Astrocyte of the spinal cord (primary cell): ENCODE data around the gene OTUD1.

Experiments used
- DNase-seq: peaks from one replicate; pipeline ENCODE4 v3.0.0; 2011; ENCODE audit warnings: low read depth, low spot score
- H3K4me3 ChIP-seq: 2 replicates; pipeline ENCODE4 v1.5.1; 2011; ENCODE audit warnings: low read depth, mild to moderate bottlenecking, low read length, moderate library complexity
- in situ Hi-C: cut with HindIII; loops from 2 replicates; pipeline ENCODE4 v1.10.0; 2017; ENCODE audit warnings: low sequenced_read_pairs
- TF ChIP-seq, protein P1 (sequence below): IDR thresholded peaks from 2 replicates; pipeline ENCODE4 v1.5.1; 2012; ENCODE audit warnings: low read depth, mild to moderate bottlenecking, low read length, inconsistent platforms

The OTUD1 gene

DNA sequence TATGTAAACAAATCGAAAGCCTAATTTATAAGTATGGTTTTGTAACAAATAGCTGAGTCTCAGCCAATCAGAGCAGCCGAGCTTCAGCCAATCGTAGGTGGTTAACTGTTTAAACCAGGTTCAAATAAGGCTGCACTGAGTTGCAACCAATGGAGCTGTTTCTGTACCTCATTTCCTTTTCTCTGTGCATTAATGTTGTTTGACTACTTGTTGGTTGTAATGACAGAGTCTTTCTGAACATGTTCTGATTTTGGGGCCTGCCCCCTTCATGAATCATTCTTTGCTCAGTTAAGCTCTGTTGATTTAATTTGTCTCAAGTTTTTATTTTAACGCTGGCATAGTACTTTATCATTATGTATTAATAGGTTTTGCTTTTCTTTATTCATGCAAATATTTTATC lies 14.6 kb downstream of the OTUD1 start:
- H3K4me3 ChIP-seq, result no peak overlapping the region
- in situ Hi-C loops, result no loop called here
- DNase-seq, result no peak
- TF ChIP-seq, protein P1, sequence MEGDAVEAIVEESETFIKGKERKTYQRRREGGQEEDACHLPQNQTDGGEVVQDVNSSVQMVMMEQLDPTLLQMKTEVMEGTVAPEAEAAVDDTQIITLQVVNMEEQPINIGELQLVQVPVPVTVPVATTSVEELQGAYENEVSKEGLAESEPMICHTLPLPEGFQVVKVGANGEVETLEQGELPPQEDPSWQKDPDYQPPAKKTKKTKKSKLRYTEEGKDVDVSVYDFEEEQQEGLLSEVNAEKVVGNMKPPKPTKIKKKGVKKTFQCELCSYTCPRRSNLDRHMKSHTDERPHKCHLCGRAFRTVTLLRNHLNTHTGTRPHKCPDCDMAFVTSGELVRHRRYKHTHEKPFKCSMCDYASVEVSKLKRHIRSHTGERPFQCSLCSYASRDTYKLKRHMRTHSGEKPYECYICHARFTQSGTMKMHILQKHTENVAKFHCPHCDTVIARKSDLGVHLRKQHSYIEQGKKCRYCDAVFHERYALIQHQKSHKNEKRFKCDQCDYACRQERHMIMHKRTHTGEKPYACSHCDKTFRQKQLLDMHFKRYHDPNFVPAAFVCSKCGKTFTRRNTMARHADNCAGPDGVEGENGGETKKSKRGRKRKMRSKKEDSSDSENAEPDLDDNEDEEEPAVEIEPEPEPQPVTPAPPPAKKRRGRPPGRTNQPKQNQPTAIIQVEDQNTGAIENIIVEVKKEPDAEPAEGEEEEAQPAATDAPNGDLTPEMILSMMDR, result no peak

DNA sequence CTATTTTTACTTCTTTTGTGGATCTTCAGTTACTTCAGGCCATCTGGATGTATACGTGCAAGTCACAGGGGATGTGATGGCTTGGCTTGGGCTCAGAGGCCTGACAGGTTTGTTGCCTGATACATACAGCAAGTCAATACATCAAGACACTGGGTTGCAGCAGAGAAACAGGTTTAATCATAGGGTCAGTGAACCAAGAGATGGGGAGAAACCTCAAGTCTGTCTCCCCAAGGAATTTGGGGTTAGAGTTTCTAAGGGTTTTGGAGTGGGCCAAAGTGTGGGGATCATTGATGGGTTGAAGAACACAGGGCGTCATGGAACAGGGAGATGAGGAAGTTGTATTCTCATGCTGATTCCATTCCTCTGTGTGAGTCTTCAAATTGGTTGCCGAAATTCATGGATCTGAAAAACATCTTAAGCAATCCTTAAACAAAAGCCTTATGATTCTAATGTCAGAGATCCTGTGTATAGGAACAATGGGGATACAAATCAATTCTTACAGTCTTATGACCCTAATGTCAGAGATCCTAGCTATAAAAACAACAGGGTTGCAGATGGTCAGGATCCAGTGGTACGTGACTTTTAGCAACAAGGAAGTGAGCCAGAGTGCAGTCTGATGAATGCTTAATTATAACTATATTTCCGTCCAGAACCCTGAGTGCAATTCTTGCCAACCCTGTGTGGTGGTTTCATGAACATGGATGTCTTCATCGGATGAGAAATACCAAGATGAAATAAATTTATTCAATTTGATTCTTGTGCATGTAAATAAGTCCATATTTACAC lies 18.9 kb downstream of the OTUD1 start:
- no peak overlapping the region for H3K4me3 ChIP-seq
- DNase-seq, result no peak
- in situ Hi-C loops, result no loop called here
- TF ChIP-seq, protein P1, result no peak

DNA sequence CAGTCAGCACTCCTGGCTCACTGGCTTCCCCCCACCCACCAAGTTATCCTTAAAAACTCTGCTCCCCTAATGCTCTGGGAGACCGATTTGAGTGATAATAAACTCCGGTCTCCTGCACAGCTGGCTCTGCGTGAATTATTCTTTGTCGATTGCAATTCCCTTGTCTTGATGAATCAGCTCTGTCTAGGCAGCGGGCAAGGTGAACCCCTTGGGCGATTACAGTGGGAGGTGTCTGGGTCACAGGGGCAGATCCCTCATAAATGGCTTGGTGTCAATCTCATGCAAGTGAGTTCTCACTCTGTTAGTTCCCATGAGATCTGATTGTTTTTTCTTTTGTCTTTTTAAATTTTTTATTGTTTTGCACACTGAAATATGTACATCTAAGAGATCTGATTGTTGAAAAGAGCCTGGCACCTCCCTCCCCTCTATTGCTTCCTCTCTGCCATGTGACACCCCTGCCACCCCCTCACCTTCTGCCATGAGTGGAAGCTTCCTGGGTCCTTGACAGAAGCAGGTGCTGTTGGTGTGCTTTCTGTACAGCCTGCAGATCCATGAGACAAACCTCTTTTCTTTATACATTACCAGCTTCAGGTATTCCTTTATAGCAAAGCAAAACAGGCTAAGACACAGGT lies 20.5 kb downstream of the OTUD1 start:
- TF ChIP-seq, protein P1, result no peak
- in situ Hi-C loops, result no loop called here
- H3K4me3 ChIP-seq, result no peak overlapping the region
- DNase-seq, result no peak

DNA sequence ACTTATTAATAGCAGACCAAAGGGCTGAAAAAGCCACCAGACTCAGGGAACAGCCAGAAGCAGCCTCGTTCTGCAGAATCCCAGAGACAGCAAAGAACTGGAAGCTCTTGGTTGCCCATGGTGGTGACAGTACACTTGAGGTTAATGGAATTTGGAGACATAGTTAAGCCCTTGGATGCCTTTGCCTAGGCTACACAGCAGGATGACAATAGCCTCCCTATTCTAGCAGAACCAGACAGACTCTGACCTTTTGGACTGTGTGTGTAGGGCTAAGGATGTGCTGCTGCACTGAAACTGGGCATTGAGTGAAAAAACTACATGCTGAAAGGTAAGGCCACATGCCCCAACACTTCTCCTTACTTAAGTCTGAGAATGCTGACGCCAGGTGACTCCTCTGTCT lies 22.7 kb downstream of the OTUD1 start:
- in situ Hi-C loops, result no loop called here
- TF ChIP-seq, protein P1, result no peak
- DNase-seq, result no peak
- H3K4me3 ChIP-seq, result no peak overlapping the region

DNA sequence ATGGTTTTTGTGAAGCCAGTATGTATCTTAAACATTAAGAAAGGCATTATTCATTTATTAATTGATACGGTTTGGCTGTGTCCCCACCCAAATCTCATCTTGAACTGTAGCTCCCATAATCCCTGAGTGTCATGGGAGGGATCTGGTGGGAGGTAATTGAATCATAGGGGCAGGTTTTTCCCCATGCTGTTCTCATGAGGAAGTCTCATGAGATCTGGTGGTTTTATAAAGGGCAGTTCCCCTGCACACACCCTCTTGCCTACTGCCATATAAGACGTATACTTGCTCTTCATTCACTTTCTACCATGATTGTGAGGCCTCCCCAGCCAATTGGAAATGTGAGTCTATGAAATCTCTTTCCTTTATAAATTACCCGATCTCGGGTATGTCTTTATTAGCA lies 28.1 kb downstream of the OTUD1 start:
- no peak for DNase-seq
- no peak overlapping the region for H3K4me3 ChIP-seq
- in situ Hi-C loops, result no loop called here
- TF ChIP-seq, protein P1, result no peak

DNA sequence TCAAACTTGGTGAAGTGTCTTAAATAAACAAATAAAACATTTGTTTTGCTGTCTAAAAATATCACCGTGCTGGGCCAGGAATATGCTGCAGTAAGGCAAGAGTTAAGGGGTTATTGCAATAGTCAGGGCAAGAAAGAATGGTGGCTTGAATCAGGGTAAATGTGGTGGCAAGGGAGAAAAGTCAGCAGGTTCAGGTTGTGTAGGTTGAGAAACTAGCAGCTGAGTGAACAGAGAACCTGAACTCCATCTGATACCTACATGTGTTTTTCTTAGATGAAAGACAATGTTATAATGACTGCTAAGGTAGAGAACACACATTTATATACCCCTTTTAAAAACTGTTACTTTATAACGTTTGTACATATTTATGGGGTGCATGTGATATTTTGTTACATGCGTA lies 28.7 kb downstream of the OTUD1 start:
- TF ChIP-seq, protein P1, result no peak
- no peak overlapping the region for H3K4me3 ChIP-seq
- in situ Hi-C loops, result no loop called here
- DNase-seq, result no peak
